ENCODE results near the gene CEP83.

CEP83 gene

DNA sequence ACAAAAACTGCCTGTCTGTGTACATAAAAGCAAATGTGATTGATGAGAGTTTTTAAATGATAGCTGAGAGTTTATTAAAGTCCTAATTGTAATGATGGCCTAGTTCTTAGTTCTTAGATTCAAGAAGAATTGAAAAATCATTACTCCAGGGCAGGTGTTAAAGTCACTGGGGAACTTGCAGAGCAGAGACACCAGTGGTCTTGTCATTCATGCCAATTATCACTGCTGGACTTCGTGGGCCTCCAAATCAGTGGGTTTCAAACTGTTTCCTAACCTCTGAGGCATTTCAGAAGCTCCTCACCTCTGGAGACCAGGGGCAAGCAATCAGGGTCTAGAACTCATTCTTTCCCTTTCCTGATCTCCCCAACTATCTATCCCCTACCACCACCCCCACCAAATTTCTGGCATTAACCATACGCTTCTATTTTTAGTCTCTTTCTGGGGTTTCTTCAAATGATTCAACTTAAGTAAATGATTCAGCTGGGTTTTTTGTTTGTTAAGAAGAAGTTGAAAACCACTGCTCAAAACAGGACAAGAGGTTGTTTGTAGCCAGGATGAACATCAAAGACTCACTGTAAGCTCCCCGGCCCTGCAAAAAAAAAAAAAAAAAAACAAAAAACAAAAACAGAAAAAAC is 80.1 kb downstream of the CEP83 start:
- WGBS, 2 experiments (ENCODE audit: insufficient coverage in 2 of 2) = 90% methylated on average over 1 to 2 of the region's 3 CpGs
- H3K9me3 ChIP-seq (ENCODE audit: control insufficient read depth, low read length) = peaks cover 7% of the 10 kb centered on the region
- H3K4me1 ChIP-seq (ENCODE audit: control insufficient read depth, insufficient read depth, low read length, poor library complexity, severe bottlenecking) = peaks cover 10% of the 10 kb centered on the region
- no peak overlapping the region for H3K4me3 ChIP-seq (ENCODE audit: extremely low read depth, insufficient read depth, low read length, poor library complexity, severe bottlenecking)
- no peak overlapping the region for H3K27ac ChIP-seq (ENCODE audit: low read depth, low read length, severe bottlenecking)
- peaks cover 12% of the 10 kb centered on the region for H3K36me3 ChIP-seq (ENCODE audit: control insufficient read depth, insufficient read depth, low read length)

DNA sequence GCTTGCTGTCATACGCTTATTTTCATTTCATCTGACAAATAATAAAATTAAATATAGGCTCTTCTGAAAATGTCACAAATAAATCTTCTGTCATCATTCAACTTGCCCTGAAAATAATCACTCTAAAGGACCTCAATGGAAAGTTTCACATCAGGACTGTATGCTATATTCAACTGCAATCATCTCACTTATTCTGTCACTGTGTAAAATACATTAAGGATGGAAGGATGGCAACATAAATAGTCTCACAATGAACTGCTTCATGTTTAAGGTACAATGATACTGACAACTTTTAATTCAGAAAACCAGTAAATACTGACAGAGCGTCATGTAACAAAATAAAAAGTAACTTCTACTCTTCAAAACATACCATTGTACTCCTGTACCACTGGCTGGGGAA is 82.1 kb downstream of the CEP83 start:
- H3K4me1 ChIP-seq (ENCODE audit: control insufficient read depth, insufficient read depth, low read length, poor library complexity, severe bottlenecking) = peaks cover 10% of the 10 kb centered on the region
- no peaks in the 10 kb centered on the region for H3K9me3 ChIP-seq (ENCODE audit: control insufficient read depth, low read length)
- H3K27ac ChIP-seq (ENCODE audit: low read depth, low read length, severe bottlenecking) = no peak overlapping the region
- peaks cover 11% of the 10 kb centered on the region for H3K36me3 ChIP-seq (ENCODE audit: control insufficient read depth, insufficient read depth, low read length)
- no CpG with 5 or more reads among the region's 2 CpGs for WGBS, 2 experiments (ENCODE audit: insufficient coverage in 2 of 2)
- no peak overlapping the region for H3K4me3 ChIP-seq (ENCODE audit: extremely low read depth, insufficient read depth, low read length, poor library complexity, severe bottlenecking)

DNA sequence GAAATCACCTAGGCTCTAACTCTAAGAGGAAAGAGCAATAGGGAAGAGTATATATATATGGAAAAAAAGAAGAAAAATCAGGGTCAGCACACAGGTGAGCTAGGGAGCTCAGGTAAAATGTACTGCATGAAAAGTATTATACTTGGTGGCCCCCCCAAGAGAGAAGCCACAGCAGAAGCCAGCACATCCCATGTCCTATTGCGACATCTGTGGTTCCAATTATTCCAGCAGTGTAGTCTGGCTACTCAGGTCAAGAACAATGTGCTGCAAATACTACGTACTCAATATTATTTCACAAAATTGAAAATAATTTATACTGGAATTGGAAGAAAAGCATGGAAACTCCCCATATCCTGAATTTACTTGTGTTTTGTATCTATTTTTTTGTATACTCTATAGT is 85.5 kb downstream of the CEP83 start:
- H3K4me1 ChIP-seq (ENCODE audit: control insufficient read depth, insufficient read depth, low read length, poor library complexity, severe bottlenecking) = no peaks in the 10 kb centered on the region
- H3K36me3 ChIP-seq (ENCODE audit: control insufficient read depth, insufficient read depth, low read length) = peaks cover 6% of the 10 kb centered on the region
- H3K4me3 ChIP-seq (ENCODE audit: extremely low read depth, insufficient read depth, low read length, poor library complexity, severe bottlenecking) = no peak overlapping the region
- WGBS, 2 experiments (ENCODE audit: insufficient coverage in 2 of 2) = 86 to 100% methylated on average over 1 of the region's 2 CpGs
- H3K27ac ChIP-seq (ENCODE audit: low read depth, low read length, severe bottlenecking) = no peak overlapping the region
- H3K9me3 ChIP-seq (ENCODE audit: control insufficient read depth, low read length) = no peaks in the 10 kb centered on the region

- Histone ChIP-seq H3K4me3 (ENCODE audit: extremely low read depth, insufficient read depth, low read length, poor library complexity, severe bottlenecking) (no peak overlapping the region), H3K36me3 (ENCODE audit: control insufficient read depth, insufficient read depth, low read length) (no peaks in the 10 kb centered on the region), H3K9me3 (ENCODE audit: control insufficient read depth, low read length) (no peaks in the 10 kb centered on the region), H3K4me1 (ENCODE audit: control insufficient read depth, insufficient read depth, low read length, poor library complexity, severe bottlenecking) (no peaks in the 10 kb centered on the region), H3K27ac (ENCODE audit: low read depth, low read length, severe bottlenecking) (no peak overlapping the region)
- 94 to 100% methylated on average over 2 of the region's 2 CpGs for WGBS, 2 experiments (ENCODE audit: insufficient coverage in 2 of 2)
Observed at GRCh38 chr12:94372461-94372860, 87.2 kb downstream of the CEP83 start.

DNA sequence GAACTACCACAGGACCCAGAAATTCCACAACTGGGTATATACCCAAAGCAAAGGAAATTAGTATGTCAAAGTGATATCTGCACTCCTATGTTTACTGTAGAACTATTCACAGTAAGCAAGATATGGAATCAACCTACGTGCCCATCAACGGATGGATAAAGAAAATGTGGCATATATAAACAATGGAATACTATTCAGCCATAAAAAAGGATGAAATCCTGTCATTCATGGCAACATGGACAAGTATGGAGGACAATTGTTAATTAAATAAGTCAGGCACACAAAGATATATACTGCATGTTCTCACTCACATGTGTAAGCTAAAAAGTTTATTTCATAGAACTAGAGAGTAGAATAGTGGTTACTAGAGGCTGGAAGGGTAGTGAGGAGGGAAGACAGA is 97.0 kb downstream of the CEP83 start:
- no peaks in the 10 kb centered on the region for H3K4me1 ChIP-seq (ENCODE audit: control insufficient read depth, insufficient read depth, low read length, poor library complexity, severe bottlenecking)
- no peak overlapping the region for H3K4me3 ChIP-seq (ENCODE audit: extremely low read depth, insufficient read depth, low read length, poor library complexity, severe bottlenecking)
- peaks cover 14% of the 10 kb centered on the region for H3K36me3 ChIP-seq (ENCODE audit: control insufficient read depth, insufficient read depth, low read length)
- WGBS, 2 experiments (ENCODE audit: insufficient coverage in 2 of 2) = no CpG with 5 or more reads among the region's 2 CpGs
- H3K27ac ChIP-seq (ENCODE audit: low read depth, low read length, severe bottlenecking) = no peak overlapping the region
- peaks cover 15% of the 10 kb centered on the region for H3K9me3 ChIP-seq (ENCODE audit: control insufficient read depth, low read length)

DNA sequence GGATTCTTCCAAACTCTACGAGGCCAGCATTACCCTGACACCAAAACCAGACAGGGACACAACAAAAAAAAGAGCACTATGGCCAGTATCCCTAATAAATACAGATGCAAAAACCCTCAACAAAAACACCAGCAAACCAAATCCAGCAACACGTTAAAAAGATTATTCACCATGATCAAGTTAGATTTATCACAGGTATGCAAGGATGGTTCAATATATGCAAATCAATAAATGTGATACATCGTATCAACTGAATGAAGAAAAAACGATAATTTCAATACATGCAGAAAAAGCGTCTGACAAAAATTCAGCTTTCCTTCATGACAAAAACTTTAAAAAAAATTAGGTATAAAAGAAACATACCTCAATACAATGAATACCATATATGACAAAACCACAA is 99.9 kb downstream of the CEP83 start:
- Histone ChIP-seq H3K27ac (ENCODE audit: low read depth, low read length, severe bottlenecking) (no peak overlapping the region), H3K9me3 (ENCODE audit: control insufficient read depth, low read length) (peaks cover 15% of the 10 kb centered on the region), H3K4me3 (ENCODE audit: extremely low read depth, insufficient read depth, low read length, poor library complexity, severe bottlenecking) (no peak overlapping the region), H3K4me1 (ENCODE audit: control insufficient read depth, insufficient read depth, low read length, poor library complexity, severe bottlenecking) (no peaks in the 10 kb centered on the region), H3K36me3 (ENCODE audit: control insufficient read depth, insufficient read depth, low read length) (peaks cover 7% of the 10 kb centered on the region)
- WGBS, 2 experiments (ENCODE audit: insufficient coverage in 2 of 2) = 80% methylated on average over 3 of the region's 5 CpGs; no CpG with 5 or more reads in 1 of the 2 experiments

- H3K4me1 ChIP-seq (ENCODE audit: control insufficient read depth, insufficient read depth, low read length, poor library complexity, severe bottlenecking) = no peaks in the 10 kb centered on the region
- H3K9me3 ChIP-seq (ENCODE audit: control insufficient read depth, low read length) = peaks cover 29% of the 10 kb centered on the region
- peaks cover 11% of the 10 kb centered on the region for H3K36me3 ChIP-seq (ENCODE audit: control insufficient read depth, insufficient read depth, low read length)
- no peak overlapping the region for H3K4me3 ChIP-seq (ENCODE audit: extremely low read depth, insufficient read depth, low read length, poor library complexity, severe bottlenecking)
- no CpG with 5 or more reads among the region's 1 CpG for WGBS, 2 experiments (ENCODE audit: insufficient coverage in 2 of 2)
- no peak overlapping the region for H3K27ac ChIP-seq (ENCODE audit: low read depth, low read length, severe bottlenecking)
Observed at GRCh38 chr12:94353130-94353529, 106.5 kb downstream of the CEP83 start.

GRCh38 chr12:94340573-94340972 is 119.1 kb downstream of the CEP83 start:
- no peak overlapping the region for H3K4me3 ChIP-seq (ENCODE audit: extremely low read depth, insufficient read depth, low read length, poor library complexity, severe bottlenecking)
- WGBS, 2 experiments (ENCODE audit: insufficient coverage in 2 of 2) = 88 to 98% methylated on average over 5 of the region's 6 CpGs
- no peaks in the 10 kb centered on the region for H3K9me3 ChIP-seq (ENCODE audit: control insufficient read depth, low read length)
- H3K4me1 ChIP-seq (ENCODE audit: control insufficient read depth, insufficient read depth, low read length, poor library complexity, severe bottlenecking) = no peaks in the 10 kb centered on the region
- H3K27ac ChIP-seq (ENCODE audit: low read depth, low read length, severe bottlenecking) = no peak overlapping the region
- peaks cover 4% of the 10 kb centered on the region for H3K36me3 ChIP-seq (ENCODE audit: control insufficient read depth, insufficient read depth, low read length)

GRCh38 chr12:94338006-94338794 is 121.5 kb downstream of the CEP83 start:
- H3K36me3 ChIP-seq (ENCODE audit: control insufficient read depth, insufficient read depth, low read length) = no peaks in the 10 kb centered on the region
- H3K27ac ChIP-seq (ENCODE audit: low read depth, low read length, severe bottlenecking) = no peak overlapping the region
- H3K9me3 ChIP-seq (ENCODE audit: control insufficient read depth, low read length) = no peaks in the 10 kb centered on the region
- H3K4me3 ChIP-seq (ENCODE audit: extremely low read depth, insufficient read depth, low read length, poor library complexity, severe bottlenecking) = no peak overlapping the region
- no peaks in the 10 kb centered on the region for H3K4me1 ChIP-seq (ENCODE audit: control insufficient read depth, insufficient read depth, low read length, poor library complexity, severe bottlenecking)
- 100% methylated on average over 2 of the region's 4 CpGs for WGBS, 2 experiments (ENCODE audit: insufficient coverage in 2 of 2)

- WGBS, 2 experiments (ENCODE audit: insufficient coverage in 2 of 2) = 94 to 100% methylated on average over 2 to 3 of the region's 5 CpGs
Observed at GRCh38 chr12:94336211-94336925, 123.3 kb downstream of the CEP83 start.

More at GRCh38 chr12:94336211-94336925, 123.3 kb downstream of the CEP83 start:
- peaks cover 3% of the 10 kb centered on the region for H3K36me3 ChIP-seq (ENCODE audit: control insufficient read depth, insufficient read depth, low read length)
- no peaks in the 10 kb centered on the region for H3K4me1 ChIP-seq (ENCODE audit: control insufficient read depth, insufficient read depth, low read length, poor library complexity, severe bottlenecking)
- H3K27ac ChIP-seq (ENCODE audit: low read depth, low read length, severe bottlenecking) = no peak overlapping the region
- H3K4me3 ChIP-seq (ENCODE audit: extremely low read depth, insufficient read depth, low read length, poor library complexity, severe bottlenecking) = no peak overlapping the region
- H3K9me3 ChIP-seq (ENCODE audit: control insufficient read depth, low read length) = no peaks in the 10 kb centered on the region

Measured in mesodermal cell (in vitro differentiated cells).